Astrocyte (in vitro differentiated cells and primary cell): ENCODE measurements around the gene PACSIN1. TPM values are rescaled to one million over a fixed set of nuclear protein-coding genes. Genes with fewer than 3 reads are reported as not detected.

Experiments used
- DNase-seq: peaks from one replicate; pipeline ENCODE4 v3.0.0-alpha.2; 2010; ENCODE audit warnings: low read depth
- FAIRE-seq: peaks from 2 replicates; lab custom pipeline; 2011; peaks lifted over from hg19 to GRCh38; lab: Jason Lieb, UNC
- H2AFZ ChIP-seq: 2 replicates; pipeline ENCODE4 v1.6.0; 2012; ENCODE audit warnings: low read depth, low read length, inconsistent platforms
- H3K27ac ChIP-seq: 2 replicates; pipeline ENCODE4 v1.5.1; 2011; ENCODE audit warnings: low read depth, low read length, inconsistent platforms
- H3K27me3 ChIP-seq: 2 replicates; pipeline ENCODE4 v1.6.0; 2011; ENCODE audit warnings: low read length, inconsistent platforms; ENCODE audit not compliant: insufficient read depth
- H3K36me3 ChIP-seq: 2 replicates; pipeline ENCODE4 v1.5.1; 2011; ENCODE audit warnings: low read length, inconsistent platforms; ENCODE audit not compliant: insufficient read depth
- H3K4me1 ChIP-seq: 2 replicates; pipeline ENCODE4 v1.5.1; 2011; ENCODE audit warnings: low read length, inconsistent platforms; ENCODE audit not compliant: insufficient read depth
- H3K4me2 ChIP-seq: 2 replicates; pipeline ENCODE4 v1.6.0; 2012; ENCODE audit warnings: low read length, inconsistent platforms
- H3K4me3 ChIP-seq: 2 replicates; pipeline ENCODE4 v1.5.1; 2011; ENCODE audit warnings: low read depth, mild to moderate bottlenecking, low read length, inconsistent platforms; ENCODE audit not compliant: insufficient read depth
- H3K79me2 ChIP-seq: 2 replicates; pipeline ENCODE4 v1.6.0; 2012; ENCODE audit warnings: mild to moderate bottlenecking, low read length, inconsistent platforms; ENCODE audit not compliant: insufficient read depth
- H3K9ac ChIP-seq: 2 replicates; pipeline ENCODE4 v1.6.0; 2012; ENCODE audit warnings: mild to moderate bottlenecking, low read length, inconsistent platforms
- H3K9me3 ChIP-seq: 2 replicates; pipeline ENCODE4 v1.5.1; 2012; ENCODE audit warnings: low read depth, mild to moderate bottlenecking, low read length, inconsistent platforms; ENCODE audit not compliant: insufficient read depth
- H4K20me1 ChIP-seq: 2 replicates; pipeline ENCODE4 v1.6.0; 2012; ENCODE audit warnings: low read length, inconsistent platforms; ENCODE audit not compliant: insufficient read depth
- H3K27ac Mint-ChIP-seq: one replicate; pipeline ENCODE4 v1.8.0; 2021; ENCODE audit warnings: mild to moderate bottlenecking, mixed read lengths; ENCODE audit not compliant: unreplicated experiment
- H3K27me3 Mint-ChIP-seq: one replicate; pipeline ENCODE4 v1.8.0; 2021; ENCODE audit warnings: low read depth, mixed read lengths; ENCODE audit not compliant: unreplicated experiment
- H3K36me3 Mint-ChIP-seq: one replicate; pipeline ENCODE4 v1.8.0; 2021; ENCODE audit warnings: low read depth, mixed read lengths; ENCODE audit not compliant: unreplicated experiment
- H3K4me1 Mint-ChIP-seq: one replicate; pipeline ENCODE4 v1.8.0; 2021; ENCODE audit warnings: low read depth, mixed read lengths; ENCODE audit not compliant: unreplicated experiment
- H3K4me3 Mint-ChIP-seq: one replicate; pipeline ENCODE4 v1.8.0; 2021; ENCODE audit warnings: mild to moderate bottlenecking, moderate library complexity, mixed read lengths; ENCODE audit not compliant: unreplicated experiment
- H3K9me3 Mint-ChIP-seq: one replicate; pipeline ENCODE4 v1.8.0; 2021; ENCODE audit warnings: mild to moderate bottlenecking, mixed read lengths; ENCODE audit not compliant: unreplicated experiment
- CTCF ChIP-seq: IDR thresholded peaks from 2 replicates; pipeline ENCODE4 v1.5.1; 2011; ENCODE audit warnings: low read depth, mild to moderate bottlenecking, inconsistent platforms, low read length, moderate library complexity; ENCODE audit not compliant: insufficient read depth
- EZH2 ChIP-seq: IDR thresholded peaks from 2 replicates; pipeline ENCODE4 v1.6.1; 2012; ENCODE audit warnings: mild to moderate bottlenecking, low read length, inconsistent platforms; ENCODE audit not compliant: insufficient read depth
- total RNA-seq: library from RNA; stranded (reverse); gene quantifications from 2 replicates; pipeline ENCODE4 v1.2.1, GENCODE V29; 2021

Gene PACSIN1
- total RNA-seq, 1 donor from 2014 or later: 0.32 TPM

- H3K9me3 ChIP-seq: no peaks in the 10 kb centered on the region
- Mint-ChIP-seq H3K27ac (no peak overlapping the region), H3K4me1 (peaks cover 5% of the 10 kb centered on the region), H3K36me3 (no peaks in the 10 kb centered on the region), H3K9me3 (no peaks in the 10 kb centered on the region), H3K27me3 (peaks cover 26% of the 10 kb centered on the region), H3K4me3 (no peak overlapping the region)
- no peak overlapping the region for H3K27ac ChIP-seq
- no peaks in the 10 kb centered on the region for H4K20me1 ChIP-seq
- H3K79me2 ChIP-seq: no peaks in the 10 kb centered on the region
- no peak for FAIRE-seq
- no peak for DNase-seq
- no peak overlapping the region for H3K4me2 ChIP-seq
- no peak overlapping the region for H3K9ac ChIP-seq
- no peaks in the 10 kb centered on the region for H3K36me3 ChIP-seq
- no peak overlapping the region for H3K4me3 ChIP-seq
- H3K27me3 ChIP-seq: no peaks in the 10 kb centered on the region
- H2AFZ ChIP-seq: no peak overlapping the region
- peaks cover 8% of the 10 kb centered on the region for H3K4me1 ChIP-seq
- TF ChIP-seq CTCF: no peak
- no peak for TF ChIP-seq EZH2
These were observed 75.0 kb downstream of the PACSIN1 start for GRCh38 chr6:34540841-34541240.

- no peak overlapping the region for H2AFZ ChIP-seq
- no peak overlapping the region for H3K4me3 ChIP-seq
- H3K36me3 ChIP-seq: no peaks in the 10 kb centered on the region
- H3K9me3 Mint-ChIP-seq: no peaks in the 10 kb centered on the region
- no peak overlapping the region for H3K27ac Mint-ChIP-seq
- peak; percentile 55 for DNase-seq
- H3K27me3 Mint-ChIP-seq: peaks cover 31% of the 10 kb centered on the region
- no peaks in the 10 kb centered on the region for H3K27me3 ChIP-seq
- no peaks in the 10 kb centered on the region for H3K79me2 ChIP-seq
- H3K9ac ChIP-seq: no peak overlapping the region
- peak overlapping the region; percentile 56 for H3K4me2 ChIP-seq
- TF ChIP-seq CTCF: no peak
- TF ChIP-seq EZH2: no peak
- peaks cover 5% of the 10 kb centered on the region for H3K4me1 Mint-ChIP-seq
- FAIRE-seq: no peak
- H3K27ac ChIP-seq: no peak overlapping the region
- H4K20me1 ChIP-seq: no peaks in the 10 kb centered on the region
- no peaks in the 10 kb centered on the region for H3K9me3 ChIP-seq
- H3K36me3 Mint-ChIP-seq: no peaks in the 10 kb centered on the region
- H3K4me1 ChIP-seq: peaks cover 8% of the 10 kb centered on the region
- H3K4me3 Mint-ChIP-seq: no peak overlapping the region
These were observed 77.5 kb downstream of the PACSIN1 start for GRCh38 chr6:34543421-34543820.

GRCh38 chr6:34544052-34544604 is 78.3 kb downstream of the PACSIN1 start:
- no peaks in the 10 kb centered on the region for H3K9me3 Mint-ChIP-seq
- no peaks in the 10 kb centered on the region for H3K36me3 Mint-ChIP-seq
- FAIRE-seq: no peak
- no peak overlapping the region for H3K4me3 ChIP-seq
- no peak overlapping the region for H3K27ac ChIP-seq
- H3K27me3 ChIP-seq: no peaks in the 10 kb centered on the region
- peak overlapping the region; percentile 56 for H3K4me2 ChIP-seq
- H3K9ac ChIP-seq: no peak overlapping the region
- H3K9me3 ChIP-seq: no peaks in the 10 kb centered on the region
- H3K27ac Mint-ChIP-seq: no peak overlapping the region
- no peak for DNase-seq
- no peak overlapping the region for H3K4me3 Mint-ChIP-seq
- peaks cover 5% of the 10 kb centered on the region for H3K4me1 Mint-ChIP-seq
- H2AFZ ChIP-seq: no peak overlapping the region
- H3K79me2 ChIP-seq: no peaks in the 10 kb centered on the region
- H3K27me3 Mint-ChIP-seq: peaks cover 37% of the 10 kb centered on the region
- TF ChIP-seq EZH2: no peak
- TF ChIP-seq CTCF: no peak
- no peaks in the 10 kb centered on the region for H4K20me1 ChIP-seq
- no peaks in the 10 kb centered on the region for H3K36me3 ChIP-seq
- H3K4me1 ChIP-seq: peaks cover 8% of the 10 kb centered on the region
